HCT116 (cell line): ENCODE results near the gene DNAH7.

ENCODE experiments used
- EZH2 ChIP-seq: fragments of 200-600 bp; sonication (generic); IDR thresholded peaks from 2 replicates; pipeline ENCODE4 v1.6.1; 2017; ENCODE audit warnings: antibody characterized with exemption, mixed run types
- SIN3A ChIP-seq: IDR thresholded peaks from 2 replicates; pipeline ENCODE4 v1.6.1; 2012; ENCODE audit warnings: low read depth
- TF ChIP-seq, protein P1 (sequence below), 3 experiments: fragments of 200-600 bp in 1 of 3; sonication (generic) in 1 of 3; IDR thresholded peaks in 2 of 3; conservative IDR thresholded peaks in 1 of 3; 2 replicates each; pipeline ENCODE4 v1.5.1; 2012 to 2017; ENCODE audit warnings: low read depth in 2 of 3, low read length in 2 of 3, antibody characterized with exemption in 1 of 3, borderline replicate concordance in 1 of 3, control low read depth in 1 of 3, mild to moderate bottlenecking in 1 of 3, mixed read lengths in 1 of 3, mixed run types in 1 of 3, moderate library complexity in 1 of 3; ENCODE audit not compliant: insufficient read depth in 1 of 3
- TF ChIP-seq, protein P2 (sequence below): IDR thresholded peaks from 2 replicates; pipeline ENCODE4 v1.6.1; 2011; ENCODE audit warnings: mild to moderate bottlenecking, low read length, moderate library complexity; ENCODE audit not compliant: insufficient replicate concordance; ENCODE audit errors: extremely low read depth
- TF ChIP-seq, protein P3 (sequence below): IDR thresholded peaks from 2 replicates; pipeline ENCODE4 v1.6.1; 2012

DNA sequence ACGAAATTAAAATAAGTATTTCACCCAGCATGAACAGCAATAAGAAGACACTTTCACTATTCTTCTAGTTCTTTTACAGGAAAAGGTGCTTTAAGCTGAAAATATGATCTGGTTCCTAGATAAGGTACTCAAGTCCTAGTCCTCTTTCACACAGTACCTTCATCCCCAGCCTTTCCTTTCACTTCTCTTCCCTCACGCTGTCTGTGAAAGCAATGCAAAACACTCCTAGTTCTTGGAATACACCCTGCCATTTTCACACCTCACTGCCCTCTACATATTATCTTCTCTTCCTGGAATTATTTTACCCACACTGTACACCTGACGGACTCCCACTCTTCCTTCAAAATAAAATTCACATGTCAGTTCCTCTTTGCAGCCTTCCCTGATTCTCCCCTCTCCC lies 82.9 kb downstream of the DNAH7 start:
- no peak for TF ChIP-seq SIN3A
- TF ChIP-seq, protein P1, sequence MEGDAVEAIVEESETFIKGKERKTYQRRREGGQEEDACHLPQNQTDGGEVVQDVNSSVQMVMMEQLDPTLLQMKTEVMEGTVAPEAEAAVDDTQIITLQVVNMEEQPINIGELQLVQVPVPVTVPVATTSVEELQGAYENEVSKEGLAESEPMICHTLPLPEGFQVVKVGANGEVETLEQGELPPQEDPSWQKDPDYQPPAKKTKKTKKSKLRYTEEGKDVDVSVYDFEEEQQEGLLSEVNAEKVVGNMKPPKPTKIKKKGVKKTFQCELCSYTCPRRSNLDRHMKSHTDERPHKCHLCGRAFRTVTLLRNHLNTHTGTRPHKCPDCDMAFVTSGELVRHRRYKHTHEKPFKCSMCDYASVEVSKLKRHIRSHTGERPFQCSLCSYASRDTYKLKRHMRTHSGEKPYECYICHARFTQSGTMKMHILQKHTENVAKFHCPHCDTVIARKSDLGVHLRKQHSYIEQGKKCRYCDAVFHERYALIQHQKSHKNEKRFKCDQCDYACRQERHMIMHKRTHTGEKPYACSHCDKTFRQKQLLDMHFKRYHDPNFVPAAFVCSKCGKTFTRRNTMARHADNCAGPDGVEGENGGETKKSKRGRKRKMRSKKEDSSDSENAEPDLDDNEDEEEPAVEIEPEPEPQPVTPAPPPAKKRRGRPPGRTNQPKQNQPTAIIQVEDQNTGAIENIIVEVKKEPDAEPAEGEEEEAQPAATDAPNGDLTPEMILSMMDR (IDR thresholded peaks at IDR 0.05 in 2 of 3, conservative IDR thresholded peaks at IDR 0.05 in 1 of 3; ENCODE audit: borderline replicate concordance in 1 of 3, insufficient read depth in 1 of 3, low read depth in 2 of 3, low read length in 2 of 3), result no peak
- no peak for TF ChIP-seq EZH2
- TF ChIP-seq, protein P2, sequence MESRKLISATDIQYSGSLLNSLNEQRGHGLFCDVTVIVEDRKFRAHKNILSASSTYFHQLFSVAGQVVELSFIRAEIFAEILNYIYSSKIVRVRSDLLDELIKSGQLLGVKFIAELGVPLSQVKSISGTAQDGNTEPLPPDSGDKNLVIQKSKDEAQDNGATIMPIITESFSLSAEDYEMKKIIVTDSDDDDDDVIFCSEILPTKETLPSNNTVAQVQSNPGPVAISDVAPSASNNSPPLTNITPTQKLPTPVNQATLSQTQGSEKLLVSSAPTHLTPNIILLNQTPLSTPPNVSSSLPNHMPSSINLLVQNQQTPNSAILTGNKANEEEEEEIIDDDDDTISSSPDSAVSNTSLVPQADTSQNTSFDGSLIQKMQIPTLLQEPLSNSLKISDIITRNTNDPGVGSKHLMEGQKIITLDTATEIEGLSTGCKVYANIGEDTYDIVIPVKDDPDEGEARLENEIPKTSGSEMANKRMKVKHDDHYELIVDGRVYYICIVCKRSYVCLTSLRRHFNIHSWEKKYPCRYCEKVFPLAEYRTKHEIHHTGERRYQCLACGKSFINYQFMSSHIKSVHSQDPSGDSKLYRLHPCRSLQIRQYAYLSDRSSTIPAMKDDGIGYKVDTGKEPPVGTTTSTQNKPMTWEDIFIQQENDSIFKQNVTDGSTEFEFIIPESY, result no peak
- TF ChIP-seq, protein P3, sequence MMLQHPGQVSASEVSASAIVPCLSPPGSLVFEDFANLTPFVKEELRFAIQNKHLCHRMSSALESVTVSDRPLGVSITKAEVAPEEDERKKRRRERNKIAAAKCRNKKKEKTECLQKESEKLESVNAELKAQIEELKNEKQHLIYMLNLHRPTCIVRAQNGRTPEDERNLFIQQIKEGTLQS, result no peak
